Activated naive CD8-positive, alpha-beta T cell treated with anti-CD3 and anti-CD28 coated beads for 36 hours (primary cell): ENCODE results near the gene MUC16. TPM values are rescaled to one million over a fixed set of nuclear protein-coding genes. Genes with fewer than 3 reads are reported as not detected.

ENCODE experiments used
- DNase-seq: peaks from one replicate; pipeline ENCODE4 v3.0.0; 2021
- H3K27ac Mint-ChIP-seq: one replicate; pipeline ENCODE4 v1.8.0; 2022; ENCODE audit warnings: mild to moderate bottlenecking, moderate library complexity, mixed read lengths
- H3K27me3 Mint-ChIP-seq: one replicate; pipeline ENCODE4 v1.8.0; 2022; ENCODE audit warnings: mild to moderate bottlenecking, mixed read lengths
- H3K36me3 Mint-ChIP-seq: one replicate; pipeline ENCODE4 v1.8.0; 2021; ENCODE audit warnings: mild to moderate bottlenecking, mixed read lengths
- H3K4me1 Mint-ChIP-seq: one replicate; pipeline ENCODE4 v1.8.0; 2021; ENCODE audit warnings: mixed read lengths
- H3K4me3 Mint-ChIP-seq: one replicate; pipeline ENCODE4 v1.8.0; 2022; ENCODE audit warnings: mild to moderate bottlenecking, moderate library complexity, mixed read lengths
- H3K9me3 Mint-ChIP-seq: one replicate; pipeline ENCODE4 v1.8.0; 2022; ENCODE audit warnings: mixed read lengths
- total RNA-seq, 2 experiments: library from RNA; stranded (reverse); gene quantifications; one replicate each; pipeline ENCODE4 v1.2.3, GENCODE V29; 2021

MUC16 gene
- total RNA-seq, 2 experiments from 2014 or later = not detected

- Mint-ChIP-seq H3K4me1 (no peaks in the 10 kb centered on the region), H3K9me3 (no peaks in the 10 kb centered on the region), H3K4me3 (no peak overlapping the region), H3K27me3 (peaks cover 6% of the 10 kb centered on the region), H3K36me3 (no peaks in the 10 kb centered on the region), H3K27ac (no peak overlapping the region)
- no peak for DNase-seq
Observed at GRCh38 chr19:9032136-9032631, 22.0 kb upstream of the MUC16 start.

DNA sequence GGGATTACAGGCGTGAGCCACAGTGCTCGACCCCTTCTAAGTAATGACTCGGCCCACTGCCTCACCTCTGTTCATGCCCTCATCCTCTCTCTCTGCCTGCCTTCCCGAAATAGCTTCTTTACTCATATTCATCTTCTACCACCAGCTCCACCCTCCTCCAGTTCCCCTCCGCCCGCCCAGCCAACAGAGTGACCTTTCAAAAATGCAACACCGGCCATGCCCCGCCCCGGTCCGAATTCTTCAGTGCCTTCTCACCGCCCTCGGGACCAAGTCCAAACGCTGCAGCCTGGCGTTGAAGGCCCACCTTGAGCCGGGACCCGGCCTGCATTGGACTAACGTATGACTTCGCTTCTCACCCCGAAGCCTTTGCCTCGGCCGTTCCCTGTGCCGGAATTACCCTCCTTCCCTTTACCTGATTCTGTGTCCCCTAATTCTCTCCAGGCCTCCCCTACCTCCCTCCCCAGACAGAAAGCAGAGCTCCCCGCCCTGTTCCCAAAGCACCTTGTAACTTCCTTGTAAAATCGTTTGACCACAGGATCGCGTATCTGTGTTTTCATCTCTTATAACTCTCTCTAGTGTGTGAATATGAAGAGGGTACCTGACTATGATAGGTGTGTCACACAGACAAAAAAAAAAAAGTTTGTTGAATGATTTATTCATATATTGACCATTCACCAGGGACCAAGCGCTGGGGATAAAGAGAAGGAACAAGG is 8.1 kb upstream of the MUC16 start:
- Mint-ChIP-seq H3K27me3 (peaks cover 15% of the 10 kb centered on the region), H3K36me3 (no peaks in the 10 kb centered on the region), H3K27ac (peak overlapping the region; percentile 44), H3K4me3 (no peak overlapping the region), H3K9me3 (no peaks in the 10 kb centered on the region), H3K4me1 (no peaks in the 10 kb centered on the region)
- no peak for DNase-seq

GRCh38 chr19:9014803-9015202 is 4.6 kb upstream of the MUC16 start:
- Mint-ChIP-seq H3K36me3 (no peaks in the 10 kb centered on the region), H3K9me3 (no peaks in the 10 kb centered on the region), H3K27ac (no peak overlapping the region), H3K4me3 (no peak overlapping the region), H3K4me1 (no peaks in the 10 kb centered on the region), H3K27me3 (peaks cover 20% of the 10 kb centered on the region)
- no peak for DNase-seq

GRCh38 chr19:9013988-9014387 is 3.8 kb upstream of the MUC16 start:
- H3K9me3 Mint-ChIP-seq = no peaks in the 10 kb centered on the region
- H3K27me3 Mint-ChIP-seq = peaks cover 26% of the 10 kb centered on the region
- no peak overlapping the region for H3K27ac Mint-ChIP-seq
- no peak overlapping the region for H3K4me3 Mint-ChIP-seq
- no peak for DNase-seq
- no peaks in the 10 kb centered on the region for H3K36me3 Mint-ChIP-seq
- H3K4me1 Mint-ChIP-seq = no peaks in the 10 kb centered on the region

- Mint-ChIP-seq H3K36me3 (no peaks in the 10 kb centered on the region), H3K4me3 (no peak overlapping the region), H3K4me1 (no peaks in the 10 kb centered on the region), H3K27ac (no peak overlapping the region), H3K9me3 (no peaks in the 10 kb centered on the region), H3K27me3 (peaks cover 18% of the 10 kb centered on the region)
- no peak for DNase-seq
Observed at GRCh38 chr19:9011875-9012274, 1.7 kb upstream of the MUC16 start.

GRCh38 chr19:9010693-9011092 is 484 bp upstream of the MUC16 start:
- no peak overlapping the region for H3K4me3 Mint-ChIP-seq
- peaks cover 18% of the 10 kb centered on the region for H3K27me3 Mint-ChIP-seq
- no peak overlapping the region for H3K27ac Mint-ChIP-seq

DNA sequence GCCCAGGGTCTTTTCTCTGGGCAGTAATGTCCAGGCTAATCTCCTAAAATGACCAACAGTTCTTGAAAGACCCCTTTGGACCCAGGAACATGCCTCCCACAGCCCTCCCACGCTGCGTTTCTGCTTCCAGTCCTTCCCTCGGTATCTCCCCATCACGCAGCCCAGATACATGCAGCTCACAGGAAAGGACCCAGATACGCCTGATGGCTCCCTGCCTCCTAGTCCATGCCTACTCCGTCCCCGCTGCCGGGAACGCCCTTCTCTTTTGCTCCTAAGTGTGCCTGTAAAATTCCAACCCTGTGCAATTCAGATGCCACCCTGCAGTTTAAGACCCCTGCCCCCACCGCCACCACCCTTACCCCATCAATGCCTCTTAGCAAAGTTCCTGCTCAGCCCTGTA is 778 bp downstream of the MUC16 start:
- Mint-ChIP-seq H3K36me3 (no peaks in the 10 kb centered on the region), H3K4me3 (no peak overlapping the region), H3K27me3 (peaks cover 18% of the 10 kb centered on the region), H3K27ac (no peak overlapping the region), H3K9me3 (no peaks in the 10 kb centered on the region), H3K4me1 (no peaks in the 10 kb centered on the region)
- no peak for DNase-seq

More at GRCh38 chr19:9010693-9011092, 484 bp upstream of the MUC16 start:
- no peak for DNase-seq
- Mint-ChIP-seq H3K4me1 (no peaks in the 10 kb centered on the region), H3K9me3 (no peaks in the 10 kb centered on the region), H3K36me3 (no peaks in the 10 kb centered on the region)

GRCh38 chr19:9008667-9009066 is 1.5 kb downstream of the MUC16 start:
- H3K4me1 Mint-ChIP-seq = no peaks in the 10 kb centered on the region

DNA sequence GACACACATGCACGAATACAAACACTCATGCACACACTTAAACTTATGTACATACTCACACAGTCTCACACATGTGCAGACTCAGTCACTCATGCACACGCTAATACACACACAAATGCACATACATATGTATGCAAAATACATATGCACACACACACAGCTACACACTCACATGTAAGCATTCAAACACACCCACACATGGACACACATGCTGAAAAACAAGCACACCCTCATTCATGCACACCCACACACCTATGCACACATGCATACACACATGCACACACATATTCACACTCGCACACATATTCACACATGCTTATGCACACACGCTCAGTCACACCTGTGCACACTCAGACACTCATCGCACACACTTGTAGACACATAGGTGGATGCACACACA is 9.3 kb downstream of the MUC16 start:
- Mint-ChIP-seq H3K27me3 (peaks cover 18% of the 10 kb centered on the region), H3K27ac (no peak overlapping the region), H3K36me3 (no peaks in the 10 kb centered on the region), H3K4me1 (no peaks in the 10 kb centered on the region), H3K9me3 (no peaks in the 10 kb centered on the region), H3K4me3 (no peak overlapping the region)
- no peak for DNase-seq

More at GRCh38 chr19:9008667-9009066, 1.5 kb downstream of the MUC16 start:
- H3K36me3 Mint-ChIP-seq = no peaks in the 10 kb centered on the region
- H3K27me3 Mint-ChIP-seq = peaks cover 12% of the 10 kb centered on the region
- no peak overlapping the region for H3K4me3 Mint-ChIP-seq
- DNase-seq = no peak
- H3K9me3 Mint-ChIP-seq = no peaks in the 10 kb centered on the region
- no peak overlapping the region for H3K27ac Mint-ChIP-seq

DNA sequence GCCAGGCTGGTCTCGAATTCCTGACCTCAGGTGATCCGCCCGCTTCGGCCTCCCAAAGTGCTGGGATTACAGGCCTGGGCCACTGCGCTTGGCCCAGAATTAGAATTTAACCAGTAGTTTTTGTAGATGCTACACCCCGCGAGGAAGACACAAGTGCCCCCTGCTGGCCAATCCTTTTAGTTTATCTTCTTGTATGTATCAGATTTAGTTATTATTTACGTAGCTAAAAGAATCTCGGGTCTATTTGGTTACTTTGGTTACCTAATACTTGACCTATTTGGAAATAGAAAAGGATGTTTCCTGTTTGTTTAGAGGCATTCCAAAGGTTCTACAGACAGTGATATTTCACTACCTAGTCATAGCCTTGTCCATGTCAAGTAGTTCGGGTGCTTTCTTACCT is 22.0 kb downstream of the MUC16 start:
- Mint-ChIP-seq H3K4me1 (no peaks in the 10 kb centered on the region), H3K9me3 (no peaks in the 10 kb centered on the region), H3K27me3 (peaks cover 9% of the 10 kb centered on the region), H3K36me3 (no peaks in the 10 kb centered on the region), H3K27ac (no peak overlapping the region), H3K4me3 (no peak overlapping the region)
- DNase-seq = peak; percentile 5

DNA sequence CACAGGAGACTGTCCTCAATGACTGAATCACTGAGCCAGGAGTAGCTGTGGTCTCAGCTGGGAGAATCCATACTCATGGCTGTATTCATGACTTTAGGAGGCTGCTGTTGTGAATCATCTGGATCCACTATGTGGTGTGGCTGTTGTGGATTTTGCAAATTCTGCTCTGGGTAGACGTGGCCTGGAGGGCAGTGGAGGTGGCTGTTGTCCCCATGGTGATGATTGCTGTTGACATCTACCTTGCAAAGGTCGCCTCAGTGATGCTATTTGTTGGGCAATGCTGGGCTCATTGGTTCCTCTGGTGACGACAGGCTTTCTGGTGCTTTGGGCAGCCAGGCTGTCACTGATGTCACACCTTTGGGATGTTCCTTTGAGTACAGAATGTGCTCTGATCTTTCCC is 23.9 kb downstream of the MUC16 start:
- Mint-ChIP-seq H3K36me3 (no peaks in the 10 kb centered on the region), H3K27ac (no peak overlapping the region), H3K27me3 (peaks cover 8% of the 10 kb centered on the region), H3K9me3 (peaks cover under 1% of the 10 kb centered on the region), H3K4me3 (no peak overlapping the region), H3K4me1 (no peaks in the 10 kb centered on the region)
- no peak for DNase-seq

DNA sequence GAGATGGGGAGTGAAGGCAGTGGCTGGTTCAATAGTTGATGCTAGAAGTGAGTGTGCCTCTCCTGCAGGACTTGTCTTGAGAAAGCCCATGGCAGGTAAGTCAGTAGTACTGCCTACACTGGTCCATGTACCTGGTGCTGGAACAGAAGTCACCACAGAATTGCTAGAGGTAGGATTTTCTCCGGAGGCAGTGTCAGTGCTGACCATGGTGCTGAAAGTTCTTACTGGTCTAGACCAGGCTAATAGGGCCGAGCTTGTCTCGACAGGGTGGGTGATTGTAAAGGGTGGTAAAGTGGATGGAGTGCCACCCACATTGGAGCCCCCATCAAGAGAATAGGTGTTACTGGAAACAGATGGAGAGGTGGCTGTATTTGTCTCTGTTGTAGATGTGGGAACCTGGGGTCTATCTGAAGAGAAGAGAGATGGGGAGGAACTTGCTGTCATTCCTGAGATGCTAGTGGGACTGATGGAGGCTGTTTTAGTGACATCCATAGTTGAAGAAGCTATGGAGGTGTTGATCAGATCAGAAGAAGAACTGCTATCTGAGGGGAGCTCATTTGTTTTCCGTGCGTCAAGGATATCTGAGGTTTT is 36.6 kb downstream of the MUC16 start:
- peaks cover 6% of the 10 kb centered on the region for H3K9me3 Mint-ChIP-seq
- no peaks in the 10 kb centered on the region for H3K36me3 Mint-ChIP-seq
- no peak overlapping the region for H3K27ac Mint-ChIP-seq
- no peak overlapping the region for H3K4me3 Mint-ChIP-seq
- DNase-seq = no peak
- H3K4me1 Mint-ChIP-seq = no peaks in the 10 kb centered on the region
- H3K27me3 Mint-ChIP-seq = peaks cover 21% of the 10 kb centered on the region

DNA sequence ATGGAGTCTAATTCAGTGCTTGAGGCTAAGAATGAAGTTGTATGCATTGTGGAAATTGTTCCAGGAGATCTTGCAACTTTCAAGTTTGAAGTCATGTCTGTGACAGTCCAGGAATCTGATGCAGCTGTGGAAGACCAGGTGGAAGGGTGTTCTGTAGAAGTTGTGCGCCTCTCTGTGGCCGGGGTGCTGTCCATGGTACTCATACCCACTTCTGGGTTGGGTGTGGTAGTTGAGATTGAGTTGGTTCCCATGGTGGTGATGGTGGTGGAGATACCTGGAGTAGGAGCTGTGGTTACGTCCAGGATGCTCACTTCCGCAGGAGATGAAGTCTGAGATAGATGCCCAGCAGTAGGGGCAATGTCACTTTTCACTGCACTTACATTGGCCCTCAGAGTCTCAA is 44.3 kb downstream of the MUC16 start:
- Mint-ChIP-seq H3K27ac (no peak overlapping the region), H3K4me3 (no peak overlapping the region), H3K36me3 (no peaks in the 10 kb centered on the region), H3K27me3 (peaks cover 13% of the 10 kb centered on the region), H3K4me1 (no peaks in the 10 kb centered on the region), H3K9me3 (no peaks in the 10 kb centered on the region)
- DNase-seq = no peak
